ENCODE results near the gene AGRN.
"Not testable (repeated sequence)": the region's sequence is repeated elsewhere in the genome, so short reads cannot be mapped to it uniquely, and the experiment has no call there.

Gene AGRN

GRCh38 chr1:1083416-1084371 lies 63.8 kb downstream of the AGRN start:
- no peak for DNase-seq

DNA sequence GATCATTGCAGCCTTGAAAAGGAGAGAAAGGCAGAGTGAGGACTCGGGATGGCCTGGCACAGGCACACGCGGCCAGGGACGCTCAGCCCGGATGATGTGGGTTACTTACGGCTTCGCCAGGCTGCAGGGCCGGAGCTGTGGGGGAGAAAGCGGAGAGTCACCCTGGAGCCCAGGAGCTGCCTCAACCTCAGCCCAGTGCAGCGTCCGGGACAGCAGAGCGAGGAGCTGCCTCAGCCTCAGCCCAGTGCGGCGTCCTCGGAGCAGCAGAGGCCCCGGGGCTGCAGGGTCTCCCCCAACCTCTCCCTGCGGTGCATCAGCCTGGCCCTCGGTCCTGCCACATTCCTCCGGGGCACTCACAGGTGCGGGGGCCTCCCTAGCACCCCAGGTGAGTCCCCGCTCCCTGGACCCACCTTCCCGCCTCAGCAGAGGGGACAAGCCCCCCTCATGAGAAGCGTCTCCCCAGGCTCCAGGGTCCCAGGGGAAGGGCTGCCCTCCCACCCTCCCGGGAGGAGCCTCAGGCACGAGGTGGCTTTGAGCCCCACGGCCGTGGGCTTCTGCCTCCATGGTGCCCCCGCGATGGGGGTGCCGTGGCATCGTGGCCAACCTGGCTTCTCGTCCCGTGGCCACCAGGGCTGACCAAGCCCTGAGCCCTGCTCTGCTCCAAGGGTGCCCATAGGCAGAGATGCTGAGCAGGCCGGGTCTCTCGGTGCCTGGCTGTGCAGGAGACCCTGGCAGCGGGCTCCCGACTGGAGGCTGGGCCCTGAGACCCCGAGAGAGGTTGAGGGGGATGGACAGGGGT lies 64.7 kb downstream of the AGRN start:
- DNase-seq = no peak

- DNase-seq = no peak
Measured at GRCh38 chr1:1085171-1085841, 65.4 kb downstream of the AGRN start.

DNA sequence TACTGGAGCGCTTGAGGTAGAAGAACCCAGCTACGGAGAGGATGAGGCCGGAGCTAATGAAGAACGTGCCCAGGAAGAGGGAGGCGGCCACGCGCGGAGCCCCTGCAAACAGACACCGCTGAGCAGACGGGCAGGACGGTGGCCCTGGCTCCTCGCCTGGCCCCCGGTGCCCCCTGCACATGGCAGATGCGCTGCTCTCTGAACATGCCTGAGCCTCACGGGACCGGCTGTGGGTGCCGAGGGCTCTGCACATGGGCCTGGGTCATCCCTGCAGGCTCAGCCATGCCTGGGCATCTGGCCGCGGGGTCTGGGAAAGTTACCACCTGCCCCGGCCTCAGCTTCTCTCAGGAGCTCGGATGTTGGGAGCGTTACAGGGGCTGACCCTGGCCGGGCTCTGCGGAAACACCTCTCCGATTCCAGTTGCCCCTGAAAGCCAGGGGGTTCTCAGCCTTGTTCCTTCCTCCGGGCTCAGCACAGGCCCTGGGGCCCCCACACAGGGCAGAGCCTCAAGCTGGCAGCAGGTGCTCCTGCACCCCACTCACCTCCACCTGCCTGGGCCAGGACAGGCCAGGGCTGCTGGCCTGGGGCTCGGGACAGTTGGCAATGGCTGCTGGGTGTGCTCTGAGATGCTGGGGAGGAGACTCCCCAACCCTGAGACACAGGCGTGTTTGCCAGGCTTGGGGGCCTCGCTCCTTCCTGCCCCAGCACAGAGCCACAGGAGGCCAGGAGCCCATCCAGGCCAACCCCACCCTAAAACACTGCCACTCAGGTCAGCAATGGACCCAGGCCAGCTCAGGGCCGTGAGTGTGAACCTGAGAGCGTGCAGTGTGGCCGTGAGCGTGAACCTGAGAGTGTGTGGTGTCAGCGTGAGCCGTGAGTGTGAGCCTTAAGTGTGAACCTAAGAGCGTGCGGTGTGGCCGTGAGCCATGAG lies 66.3 kb downstream of the AGRN start:
- no peak for DNase-seq

GRCh38 chr1:1086911-1087341 lies 67.0 kb downstream of the AGRN start:
- no peak for DNase-seq

DNA sequence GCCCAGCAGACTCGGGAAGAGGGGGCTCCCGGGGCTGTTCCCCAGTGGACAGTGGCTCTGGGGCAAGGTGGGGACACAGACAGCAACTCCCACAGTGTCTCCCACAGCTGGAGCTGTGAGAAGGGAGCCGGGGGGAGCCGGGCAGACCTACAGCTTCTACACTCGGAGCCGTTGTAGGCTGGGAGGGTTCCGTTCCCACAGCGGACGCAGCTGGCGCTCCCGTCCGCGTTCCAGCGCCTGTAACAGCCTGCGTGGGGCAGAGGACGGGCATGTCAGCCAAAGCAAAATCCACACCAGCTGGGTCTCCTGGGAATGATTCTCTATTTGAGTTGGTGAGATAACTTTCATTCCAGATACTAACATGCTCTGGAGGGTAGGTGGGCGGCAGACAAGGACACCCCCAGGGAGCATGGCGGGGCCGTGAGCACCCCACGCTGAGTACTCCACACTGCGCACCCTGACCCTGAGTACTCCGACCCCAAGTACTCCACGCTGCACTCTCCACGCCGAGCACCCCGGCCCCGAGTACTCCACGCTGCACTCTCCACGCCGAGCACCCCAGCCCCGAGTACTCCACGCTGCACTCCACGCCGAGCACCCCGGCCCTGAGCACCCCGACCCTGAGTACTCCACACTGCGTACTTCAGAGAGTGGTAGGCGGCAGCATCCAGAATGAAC lies 67.6 kb downstream of the AGRN start:
- DNase-seq = no peak

DNA sequence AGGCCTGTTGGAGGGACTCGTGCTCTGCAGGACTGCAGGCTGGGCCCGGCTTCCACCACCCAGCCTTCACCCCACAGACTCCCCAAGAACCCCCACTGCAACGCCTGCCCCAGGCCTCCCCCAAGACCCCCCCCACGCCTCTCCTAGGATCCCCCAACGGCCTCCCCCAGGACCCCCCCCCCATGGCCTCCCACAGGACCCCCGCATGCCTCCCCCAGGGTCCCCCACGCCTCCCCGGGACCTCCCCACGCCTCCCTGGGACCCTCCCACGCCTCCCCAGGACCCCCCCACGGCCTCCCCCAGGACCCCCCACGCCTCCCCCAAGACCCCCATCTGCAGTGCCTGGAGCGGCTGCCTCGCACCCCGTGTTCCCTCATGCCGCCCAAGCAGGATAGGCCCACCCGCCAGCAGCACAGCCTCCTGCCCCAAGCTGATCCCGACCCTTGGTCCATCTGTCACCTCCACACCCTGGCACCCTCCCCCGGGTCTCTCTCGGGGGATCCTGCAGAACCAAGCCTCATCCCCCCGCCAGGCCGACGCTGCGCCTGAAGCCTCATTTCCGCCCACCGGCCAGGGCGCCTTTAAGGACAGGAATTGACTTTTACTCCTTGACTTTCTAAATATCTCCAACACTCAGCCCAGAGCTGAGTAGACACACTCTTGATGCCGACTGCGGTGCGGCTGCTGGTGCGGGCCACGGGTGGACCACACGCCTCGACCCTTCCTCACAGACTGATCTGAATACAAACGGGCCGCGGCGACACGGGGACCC lies 68.3 kb downstream of the AGRN start:
- DNase-seq = no peak

- no peak for DNase-seq
Measured at GRCh38 chr1:1088801-1089680, 69.1 kb downstream of the AGRN start.

- no peak for DNase-seq
Measured at GRCh38 chr1:1089731-1090423, 70.0 kb downstream of the AGRN start.

- DNase-seq = no peak
Measured at GRCh38 chr1:1090424-1091343, 70.8 kb downstream of the AGRN start.

- DNase-seq = no peak
Measured at GRCh38 chr1:1091344-1092148, 71.6 kb downstream of the AGRN start.

GRCh38 chr1:1092149-1092855 lies 72.4 kb downstream of the AGRN start:
- no peak for DNase-seq

- DNase-seq = no peak
Measured at GRCh38 chr1:1092894-1093609, 73.1 kb downstream of the AGRN start.

DNA sequence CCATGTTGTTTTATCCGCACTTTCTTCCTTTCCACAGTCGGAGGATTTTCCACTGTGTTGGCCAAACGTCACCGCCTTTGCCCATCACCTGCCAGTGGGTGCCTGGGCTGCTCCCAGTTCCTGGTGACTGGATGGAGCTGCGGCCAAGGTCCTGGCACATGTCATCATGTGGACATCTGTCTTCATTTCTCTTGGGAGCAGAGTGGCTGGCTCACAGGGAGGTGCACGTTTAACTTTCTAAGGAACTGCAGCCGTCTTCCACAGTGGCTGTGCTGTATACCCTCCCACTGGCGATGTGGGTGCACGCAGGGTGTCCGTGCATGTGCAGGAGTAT lies 73.7 kb downstream of the AGRN start:
- no peak for DNase-seq

DNA sequence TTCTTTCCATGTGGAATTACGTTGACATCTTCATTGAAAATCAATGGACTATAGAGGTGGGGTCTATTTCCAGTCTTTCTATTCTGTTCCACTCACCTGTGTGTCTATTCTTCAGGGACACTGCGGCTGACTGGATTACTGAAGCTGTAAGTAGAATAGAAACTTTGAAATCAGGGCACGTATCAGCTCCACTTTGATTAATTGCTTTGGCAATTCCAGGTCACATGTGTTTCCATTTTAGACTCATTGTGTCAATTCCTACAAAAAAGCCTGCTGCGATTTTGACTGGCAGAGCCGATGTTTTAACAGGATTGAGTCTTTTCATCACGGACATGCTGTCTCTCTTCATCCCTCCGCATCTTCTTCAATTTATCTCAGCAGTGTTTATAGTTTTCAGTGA lies 75.1 kb downstream of the AGRN start:
- DNase-seq = no peak

GRCh38 chr1:1096136-1096535 lies 76.2 kb downstream of the AGRN start:
- not testable (repeated sequence) for DNase-seq
